HL-60 (cell line): ENCODE results near the gene ANKRD44.

ENCODE experiments used
- DNase-seq, 2 experiments: peaks; one replicate each; pipeline ENCODE4 v3.0.0-alpha.2; 2010 to 2020; ENCODE audit warnings: low read depth in 1 of 2, low spot score in 1 of 2
- H3K27ac ChIP-seq: fragments of 250-450 bp; sonication (Bioruptor Pico); replicated peaks from 2 replicates; pipeline ENCODE4 v1.5.1; 2020; ENCODE audit warnings: mild to moderate bottlenecking, moderate library complexity
- H3K27me3 ChIP-seq: fragments of 250-450 bp; sonication (Bioruptor Pico); 2 replicates; pipeline ENCODE4 v1.5.1; 2021; ENCODE audit warnings: mild to moderate bottlenecking, moderate library complexity; ENCODE audit not compliant: insufficient read depth, poor library complexity, severe bottlenecking
- H3K4me3 ChIP-seq: replicated peaks from 2 replicates; pipeline ENCODE4 v1.5.1; 2011; ENCODE audit warnings: mild to moderate bottlenecking, control low read depth, low read length; ENCODE audit not compliant: insufficient read depth
- CTCF ChIP-seq: IDR thresholded peaks from one replicate; pipeline ENCODE4 v1.5.1; 2011; ENCODE audit warnings: low read length, control low read depth, inconsistent platforms; ENCODE audit not compliant: insufficient read depth
- GABPA ChIP-seq: IDR thresholded peaks from 2 replicates; pipeline ENCODE4 v1.6.1; 2012; ENCODE audit warnings: low read depth
- POLR2AphosphoS5 ChIP-seq: IDR thresholded peaks from 2 replicates; pipeline ENCODE4 v1.6.1; 2012; ENCODE audit warnings: low read depth
- SPI1 ChIP-seq: IDR thresholded peaks from 2 replicates; pipeline ENCODE4 v1.6.1; 2012; ENCODE audit warnings: low read depth, mild to moderate bottlenecking, borderline replicate concordance
- TF ChIP-seq, protein P1 (sequence below): IDR thresholded peaks from 2 replicates; pipeline ENCODE4 v1.6.1; 2012; ENCODE audit warnings: low read depth; ENCODE audit not compliant: insufficient replicate concordance

Gene ANKRD44

GRCh38 chr2:197264332-197264731, 46.2 kb downstream of the ANKRD44 start:
- Histone ChIP-seq H3K27me3 (no peaks in the 10 kb centered on the region), H3K4me3 (no peak overlapping the region), H3K27ac (no peak overlapping the region)
- no peak for DNase-seq
- no peak for TF ChIP-seq POLR2AphosphoS5
- TF ChIP-seq GABPA = no peak
- no peak for TF ChIP-seq SPI1
- no peak for TF ChIP-seq CTCF
- TF ChIP-seq, protein P1, sequence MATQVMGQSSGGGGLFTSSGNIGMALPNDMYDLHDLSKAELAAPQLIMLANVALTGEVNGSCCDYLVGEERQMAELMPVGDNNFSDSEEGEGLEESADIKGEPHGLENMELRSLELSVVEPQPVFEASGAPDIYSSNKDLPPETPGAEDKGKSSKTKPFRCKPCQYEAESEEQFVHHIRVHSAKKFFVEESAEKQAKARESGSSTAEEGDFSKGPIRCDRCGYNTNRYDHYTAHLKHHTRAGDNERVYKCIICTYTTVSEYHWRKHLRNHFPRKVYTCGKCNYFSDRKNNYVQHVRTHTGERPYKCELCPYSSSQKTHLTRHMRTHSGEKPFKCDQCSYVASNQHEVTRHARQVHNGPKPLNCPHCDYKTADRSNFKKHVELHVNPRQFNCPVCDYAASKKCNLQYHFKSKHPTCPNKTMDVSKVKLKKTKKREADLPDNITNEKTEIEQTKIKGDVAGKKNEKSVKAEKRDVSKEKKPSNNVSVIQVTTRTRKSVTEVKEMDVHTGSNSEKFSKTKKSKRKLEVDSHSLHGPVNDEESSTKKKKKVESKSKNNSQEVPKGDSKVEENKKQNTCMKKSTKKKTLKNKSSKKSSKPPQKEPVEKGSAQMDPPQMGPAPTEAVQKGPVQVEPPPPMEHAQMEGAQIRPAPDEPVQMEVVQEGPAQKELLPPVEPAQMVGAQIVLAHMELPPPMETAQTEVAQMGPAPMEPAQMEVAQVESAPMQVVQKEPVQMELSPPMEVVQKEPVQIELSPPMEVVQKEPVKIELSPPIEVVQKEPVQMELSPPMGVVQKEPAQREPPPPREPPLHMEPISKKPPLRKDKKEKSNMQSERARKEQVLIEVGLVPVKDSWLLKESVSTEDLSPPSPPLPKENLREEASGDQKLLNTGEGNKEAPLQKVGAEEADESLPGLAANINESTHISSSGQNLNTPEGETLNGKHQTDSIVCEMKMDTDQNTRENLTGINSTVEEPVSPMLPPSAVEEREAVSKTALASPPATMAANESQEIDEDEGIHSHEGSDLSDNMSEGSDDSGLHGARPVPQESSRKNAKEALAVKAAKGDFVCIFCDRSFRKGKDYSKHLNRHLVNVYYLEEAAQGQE = no peak

DNA sequence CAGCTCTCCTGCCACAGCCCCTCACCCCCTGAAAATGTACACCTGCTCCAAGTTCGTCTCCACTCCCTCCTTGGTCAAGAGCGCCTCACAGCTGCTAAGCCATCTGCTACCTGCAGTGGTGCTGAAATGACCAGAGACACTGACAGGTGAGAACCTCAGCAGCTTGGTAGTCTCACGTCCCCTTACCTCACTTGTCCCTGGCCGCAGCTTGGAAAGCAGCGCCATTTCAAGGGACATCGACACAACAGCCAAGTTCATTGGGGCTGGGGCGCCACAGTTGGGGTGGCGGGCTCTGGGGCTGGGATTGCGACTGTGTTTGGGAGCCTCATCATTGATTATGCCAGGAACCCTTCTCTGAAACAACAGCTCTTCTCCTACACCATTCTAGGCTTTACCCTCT, 47.5 kb downstream of the ANKRD44 start:
- no peaks in the 10 kb centered on the region for H3K27me3 ChIP-seq
- DNase-seq = no peak
- TF ChIP-seq POLR2AphosphoS5 (no peak), GABPA (no peak), SPI1 (no peak), CTCF (no peak)
- TF ChIP-seq, protein P1 = no peak
- H3K27ac ChIP-seq = no peak overlapping the region
- no peak overlapping the region for H3K4me3 ChIP-seq

GRCh38 chr2:197261808-197262226, 48.8 kb downstream of the ANKRD44 start:
- no peak for DNase-seq
- Histone ChIP-seq H3K4me3 (no peak overlapping the region), H3K27me3 (no peaks in the 10 kb centered on the region), H3K27ac (no peak overlapping the region)
- peak; percentile 8; the same call in 1 of the 2 replicates for TF ChIP-seq SPI1
- TF ChIP-seq, protein P1 = no peak
